CD4-positive, alpha-beta T cell (primary cell): ENCODE measurements around the gene INPPL1. TPM values are rescaled to one million over a fixed set of nuclear protein-coding genes. Genes with fewer than 3 reads are reported as not detected.

ENCODE experiments used
- ATAC-seq: fragments of 200-7000 bp; cut with Tn5 transposase; one replicate; pipeline ENCODE4 v1.10.0; 2022; ENCODE audit warnings: mild to moderate bottlenecking; ENCODE audit not compliant: poor library complexity
- CTCF ChIA-PET: fragments of 350-600 bp; sonication (Branson Sonifier 250); formaldehyde crosslinking; loops from one replicate; lab custom pipeline; 2021; ENCODE audit warnings: antibody characterized with exemption, inconsistent platforms; lab: Charles Lee
- POLR2A ChIA-PET: fragments of 350-600 bp; sonication (Branson Sonifier 250); formaldehyde crosslinking; loops from one replicate; lab custom pipeline; 2021; ENCODE audit warnings: antibody characterized with exemption, inconsistent platforms; lab: Charles Lee
- DNase-seq, 14 experiments: peaks; one replicate each; pipeline ENCODE4 v3.0.0-alpha.2; 2013 to 2020; ENCODE audit warnings: mixed read lengths in 2 of 14
- H3K27ac ChIP-seq, 2 donors: one replicate each; pipeline versions ENCODE4 v1.5.1 to v1.7.0; 2013; ENCODE audit warnings: low read length in 2 of 2, low read depth in 1 of 2, mild to moderate bottlenecking in 1 of 2
- H3K27me3 ChIP-seq, 2 experiments: 1 replicate in 1 of 2; 2 replicates in 1 of 2; pipeline versions ENCODE4 v1.6.1 to v1.7.0; 2013; ENCODE audit warnings: low read length in 2 of 2, control low read depth in 1 of 2, mild to moderate bottlenecking in 1 of 2, moderate library complexity in 1 of 2; ENCODE audit not compliant: insufficient read depth in 2 of 2, control insufficient read depth in 1 of 2
- H3K36me3 ChIP-seq: one replicate; pipeline ENCODE4 v1.6.1; 2013; ENCODE audit warnings: low read length, control low read depth; ENCODE audit not compliant: insufficient read depth
- H3K4me1 ChIP-seq: one replicate; pipeline ENCODE4 v1.6.1; 2013; ENCODE audit warnings: low read length, control low read depth; ENCODE audit not compliant: insufficient read depth
- H3K4me3 ChIP-seq: one replicate; pipeline ENCODE4 v1.5.1; 2013; ENCODE audit warnings: mild to moderate bottlenecking, low read length, moderate library complexity
- H3K9me3 ChIP-seq, 2 experiments: 1 replicate in 1 of 2; 2 replicates in 1 of 2; pipeline versions ENCODE4 v1.6.1 to v1.7.0; 2013; ENCODE audit warnings: low read length in 2 of 2, mild to moderate bottlenecking in 2 of 2, control low read depth in 1 of 2, moderate library complexity in 1 of 2; ENCODE audit not compliant: control insufficient read depth in 1 of 2, insufficient read depth in 1 of 2
- H3K27ac Mint-ChIP-seq: one replicate; pipeline ENCODE4 v1.8.0; 2020; ENCODE audit warnings: mixed read lengths
- H3K27me3 Mint-ChIP-seq: one replicate; pipeline ENCODE4 v1.8.0; 2021; ENCODE audit warnings: mixed read lengths
- H3K36me3 Mint-ChIP-seq: one replicate; pipeline ENCODE4 v1.8.0; 2021; ENCODE audit warnings: low read depth, mixed read lengths
- H3K4me1 Mint-ChIP-seq: one replicate; pipeline ENCODE4 v1.8.0; 2021; ENCODE audit warnings: low read depth, mixed read lengths
- H3K4me3 Mint-ChIP-seq: one replicate; pipeline ENCODE4 v1.8.0; 2020; ENCODE audit warnings: mild to moderate bottlenecking, mixed read lengths
- H3K9me3 Mint-ChIP-seq: one replicate; pipeline ENCODE4 v1.8.0; 2020; ENCODE audit warnings: mixed read lengths
- intact Hi-C, 2 experiments: fragments of 100-400 bp; cut with DNase I in 1 of 2; cut with micrococcal nuclease in 1 of 2; formaldehyde crosslinking; loops; one replicate each; pipeline versions ENCODE4 v1.15.1 to v1.9.0; 2023 to 2025; cut with DNase I, micrococcal nuclease
- total RNA-seq, 174 experiments: library from RNA in 2 of 174; stranded (reverse) in 2 of 174; gene quantifications; one replicate each; pipeline ENCODE4 v1.2.3 and lab custom pipeline; 2021 to 2026
- TF ChIP-seq, protein P1 (sequence below): fragments of 200-600 bp; IDR thresholded peaks from one replicate; pipeline ENCODE4 v1.8.0; 2022; ENCODE audit warnings: antibody characterized with exemption, mild to moderate bottlenecking

Gene INPPL1
- total RNA-seq, 2 experiments from 2014 or later = 124 to 128 TPM

DNA sequence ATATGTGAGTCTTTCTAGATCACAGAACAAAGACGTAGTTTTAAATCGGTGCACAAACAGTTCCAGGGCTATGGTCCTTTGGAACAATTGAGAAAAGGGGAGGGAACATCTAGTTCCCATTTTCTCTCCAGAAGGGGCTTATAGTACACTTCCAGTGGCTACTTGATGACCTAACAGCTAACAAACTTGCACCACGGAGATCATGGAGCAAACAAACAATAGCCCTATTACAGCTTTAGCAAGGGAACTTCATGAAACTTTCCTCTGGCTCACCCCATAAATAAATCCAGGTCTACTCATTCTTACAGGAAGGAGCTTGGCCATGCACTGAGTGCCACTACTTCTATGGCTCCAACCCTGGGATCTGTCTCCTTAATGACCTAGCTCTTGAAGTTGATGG, 16.3 kb upstream of the INPPL1 start:
- H3K4me1 ChIP-seq = no peaks in the 10 kb centered on the region

DNA sequence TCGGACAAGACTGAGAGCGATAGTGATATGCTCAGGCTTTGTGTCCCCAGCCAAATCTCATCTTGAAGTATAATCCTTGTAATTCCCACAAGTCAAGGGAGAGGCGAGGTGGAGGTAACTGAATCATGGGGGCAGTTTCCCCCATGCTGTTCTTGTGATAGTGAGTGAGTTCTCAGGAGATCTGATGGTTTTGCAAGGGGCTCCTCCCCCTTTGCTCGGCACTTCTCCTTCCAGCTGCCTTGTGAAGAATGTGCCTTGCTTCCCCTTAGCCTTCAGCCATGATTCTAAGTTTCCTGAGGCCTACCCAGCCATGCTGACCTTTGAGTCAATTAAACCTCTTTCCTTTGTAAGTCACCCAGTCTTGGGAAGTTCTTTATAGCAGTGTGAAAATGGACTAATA, 15.5 kb upstream of the INPPL1 start:
- Histone ChIP-seq H3K9me3 (peaks cover 4 to 14% of the 10 kb centered on the region in 2 experiments), H3K27me3 (no peaks in the 10 kb centered on the region), H3K4me3 (no peak overlapping the region), H3K27ac (no peak overlapping the region), H3K4me1 (no peaks in the 10 kb centered on the region), H3K36me3 (no peaks in the 10 kb centered on the region)
- POLR2A ChIA-PET = no interaction called here
- DNase-seq (no peak), ATAC-seq (no peak)
- no peak overlapping the region for H3K27ac Mint-ChIP-seq
- CTCF ChIA-PET = no interaction called here
- no peaks in the 10 kb centered on the region for H3K4me1 Mint-ChIP-seq
- H3K27me3 Mint-ChIP-seq = peaks cover 32% of the 10 kb centered on the region
- no peak overlapping the region for H3K4me3 Mint-ChIP-seq
- intact Hi-C loops = no loop called here
- TF ChIP-seq, protein P1, sequence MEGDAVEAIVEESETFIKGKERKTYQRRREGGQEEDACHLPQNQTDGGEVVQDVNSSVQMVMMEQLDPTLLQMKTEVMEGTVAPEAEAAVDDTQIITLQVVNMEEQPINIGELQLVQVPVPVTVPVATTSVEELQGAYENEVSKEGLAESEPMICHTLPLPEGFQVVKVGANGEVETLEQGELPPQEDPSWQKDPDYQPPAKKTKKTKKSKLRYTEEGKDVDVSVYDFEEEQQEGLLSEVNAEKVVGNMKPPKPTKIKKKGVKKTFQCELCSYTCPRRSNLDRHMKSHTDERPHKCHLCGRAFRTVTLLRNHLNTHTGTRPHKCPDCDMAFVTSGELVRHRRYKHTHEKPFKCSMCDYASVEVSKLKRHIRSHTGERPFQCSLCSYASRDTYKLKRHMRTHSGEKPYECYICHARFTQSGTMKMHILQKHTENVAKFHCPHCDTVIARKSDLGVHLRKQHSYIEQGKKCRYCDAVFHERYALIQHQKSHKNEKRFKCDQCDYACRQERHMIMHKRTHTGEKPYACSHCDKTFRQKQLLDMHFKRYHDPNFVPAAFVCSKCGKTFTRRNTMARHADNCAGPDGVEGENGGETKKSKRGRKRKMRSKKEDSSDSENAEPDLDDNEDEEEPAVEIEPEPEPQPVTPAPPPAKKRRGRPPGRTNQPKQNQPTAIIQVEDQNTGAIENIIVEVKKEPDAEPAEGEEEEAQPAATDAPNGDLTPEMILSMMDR = no peak
- H3K9me3 Mint-ChIP-seq = peaks cover 13% of the 10 kb centered on the region
- peaks cover 8% of the 10 kb centered on the region for H3K36me3 Mint-ChIP-seq

More for the DNA sequence above, 16.3 kb upstream of the INPPL1 start:
- CTCF ChIA-PET = no interaction called here
- no peaks in the 10 kb centered on the region for H3K27me3 ChIP-seq
- peaks cover 4 to 14% of the 10 kb centered on the region in 2 experiments for H3K9me3 ChIP-seq
- no peak for DNase-seq
- POLR2A ChIA-PET = no interaction called here
- no peak overlapping the region for H3K4me3 ChIP-seq
- no peak overlapping the region for H3K27ac Mint-ChIP-seq
- peaks cover 13% of the 10 kb centered on the region for H3K9me3 Mint-ChIP-seq
- no peaks in the 10 kb centered on the region for H3K4me1 Mint-ChIP-seq
- intact Hi-C loops = no loop called here
- no peaks in the 10 kb centered on the region for H3K36me3 ChIP-seq
- no peak overlapping the region for H3K4me3 Mint-ChIP-seq
- no peak for ATAC-seq
- H3K36me3 Mint-ChIP-seq = peaks cover 8% of the 10 kb centered on the region
- H3K27ac ChIP-seq = no peak overlapping the region
- TF ChIP-seq, protein P1 = no peak
- peaks cover 30% of the 10 kb centered on the region for H3K27me3 Mint-ChIP-seq

DNA sequence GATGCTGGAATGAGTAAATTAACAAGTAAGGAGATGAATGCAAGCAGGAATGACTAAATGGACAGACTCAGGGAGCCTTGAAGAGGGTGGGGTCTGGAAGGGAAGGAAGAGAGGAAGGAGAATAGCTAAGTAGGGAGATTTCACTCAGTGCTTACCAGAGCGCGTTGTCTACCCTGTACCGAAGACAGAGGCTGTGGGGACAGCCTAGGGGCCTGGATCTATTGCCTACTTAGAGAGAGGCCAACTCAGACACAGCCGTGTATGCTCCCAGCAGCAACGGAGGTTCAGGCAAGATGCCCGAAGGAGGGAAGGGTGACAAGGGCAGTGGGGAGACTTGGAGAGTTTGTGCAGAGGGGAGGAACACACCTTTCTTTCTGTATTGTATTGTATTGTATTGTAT, 7.9 kb upstream of the INPPL1 start, which contains the start of gene FOLR2:
FOLR2 (plus strand) TSS at position 157 of the 400 bp plus-strand sequence. CDS start 1,791 bp downstream, outside the sequence.
- H3K9me3 Mint-ChIP-seq = no peaks in the 10 kb centered on the region
- Histone ChIP-seq H3K4me3 (no peak within 1 kb of the TSS), H3K27me3 (no peaks in the 10 kb centered on the region), H3K36me3 (no peaks in the 10 kb centered on the region), H3K27ac (no peak within 1 kb of the TSS), H3K4me1 (peaks cover 6% of the 10 kb centered on the region), H3K9me3 (no peaks in the 10 kb centered on the region)
- ChIA-PET POLR2A (no interaction called here), CTCF (no interaction called here)
- H3K36me3 Mint-ChIP-seq = no peaks in the 10 kb centered on the region
- intact Hi-C loops = no loop called here
- TF ChIP-seq, protein P1 = no peak
- no peak for ATAC-seq
- peaks cover 34% of the 10 kb centered on the region for H3K27me3 Mint-ChIP-seq
- H3K4me3 Mint-ChIP-seq = no peak within 1 kb of the TSS
- DNase-seq = no peak
- no peak within 1 kb of the TSS for H3K27ac Mint-ChIP-seq
- no peaks in the 10 kb centered on the region for H3K4me1 Mint-ChIP-seq
